MM.1S (cell line): ENCODE results near the gene CCDC6.

Experiments
- DNase-seq: peaks from one replicate; pipeline ENCODE4 v3.0.0-alpha.2; 2015
- H2AFZ ChIP-seq: fragments of 300-600 bp; sonication (generic); 2 replicates; pipeline ENCODE4 v1.6.0; 2016; ENCODE audit warnings: antibody characterized with exemption, low read length
- H3F3A ChIP-seq: fragments of 300-600 bp; sonication (generic); 2 replicates; pipeline ENCODE4 v1.6.1; 2016; ENCODE audit warnings: mild to moderate bottlenecking, antibody characterized with exemption, low read length, moderate library complexity, mixed read lengths; ENCODE audit not compliant: insufficient read depth
- H3K27ac ChIP-seq: fragments of 300-600 bp; sonication (generic); 2 replicates; pipeline ENCODE4 v1.5.1; 2016; ENCODE audit warnings: mild to moderate bottlenecking, low read length
- H3K27me3 ChIP-seq: fragments of 300-600 bp; sonication (generic); replicated peaks from 2 replicates; pipeline ENCODE4 v1.6.0; 2016; ENCODE audit warnings: low read length; ENCODE audit not compliant: insufficient read depth
- H3K36me3 ChIP-seq: fragments of 300-600 bp; sonication (generic); replicated peaks from 2 replicates; pipeline ENCODE4 v1.6.1; 2016; ENCODE audit warnings: mild to moderate bottlenecking, low read length, mixed read lengths; ENCODE audit not compliant: insufficient read depth
- H3K4me1 ChIP-seq: fragments of 300-600 bp; sonication (generic); 2 replicates; pipeline ENCODE4 v1.6.1; 2016; ENCODE audit warnings: low read length, mixed read lengths
- H3K4me2 ChIP-seq: fragments of 300-600 bp; sonication (generic); 2 replicates; pipeline ENCODE4 v1.6.0; 2016; ENCODE audit warnings: low read depth, low read length
- H3K4me3 ChIP-seq: fragments of 300-600 bp; sonication (generic); 2 replicates; pipeline ENCODE4 v1.5.1; 2016; ENCODE audit warnings: low read length, mixed read lengths
- H3K79me2 ChIP-seq: fragments of 300-600 bp; sonication (generic); 2 replicates; pipeline ENCODE4 v1.6.1; 2016; ENCODE audit warnings: mixed run types, low read length, mixed read lengths
- H3K9ac ChIP-seq: fragments of 300-600 bp; sonication (generic); 2 replicates; pipeline ENCODE4 v1.6.1; 2016; ENCODE audit warnings: low read length, mixed read lengths
- H3K9me2 ChIP-seq: fragments of 300-600 bp; sonication (generic); replicated peaks from 2 replicates; pipeline ENCODE4 v1.6.1; 2016; ENCODE audit warnings: mild to moderate bottlenecking, low read length, mixed read lengths; ENCODE audit not compliant: insufficient read depth
- H3K9me3 ChIP-seq: fragments of 300-600 bp; sonication (generic); replicated peaks from 2 replicates; pipeline ENCODE4 v1.6.1; 2016; ENCODE audit warnings: mild to moderate bottlenecking, low read length, mixed read lengths; ENCODE audit not compliant: insufficient read depth
- H4K20me1 ChIP-seq: fragments of 300-600 bp; sonication (generic); 2 replicates; pipeline ENCODE4 v1.6.1; 2016; ENCODE audit warnings: mild to moderate bottlenecking, low read length, moderate library complexity, mixed read lengths; ENCODE audit not compliant: insufficient read depth
- EZH2 ChIP-seq: fragments of 300-600 bp; sonication (generic); optimal IDR thresholded peaks from 2 replicates; pipeline ENCODE3; 2017; ENCODE audit warnings: low read depth, mild to moderate bottlenecking, antibody characterized with exemption, low read length, mixed read lengths
- EZH2phosphoT487 ChIP-seq: fragments of 300-600 bp; sonication (generic); IDR thresholded peaks from 2 replicates; pipeline ENCODE4 v1.6.1; 2018; ENCODE audit warnings: antibody characterized with exemption, low read length
- TF ChIP-seq, protein P1 (sequence below): fragments of 300-600 bp; sonication (generic); IDR thresholded peaks from 2 replicates; pipeline ENCODE4 v1.5.1; 2016; ENCODE audit warnings: antibody characterized with exemption, low read length, mixed read lengths

CCDC6 gene

DNA sequence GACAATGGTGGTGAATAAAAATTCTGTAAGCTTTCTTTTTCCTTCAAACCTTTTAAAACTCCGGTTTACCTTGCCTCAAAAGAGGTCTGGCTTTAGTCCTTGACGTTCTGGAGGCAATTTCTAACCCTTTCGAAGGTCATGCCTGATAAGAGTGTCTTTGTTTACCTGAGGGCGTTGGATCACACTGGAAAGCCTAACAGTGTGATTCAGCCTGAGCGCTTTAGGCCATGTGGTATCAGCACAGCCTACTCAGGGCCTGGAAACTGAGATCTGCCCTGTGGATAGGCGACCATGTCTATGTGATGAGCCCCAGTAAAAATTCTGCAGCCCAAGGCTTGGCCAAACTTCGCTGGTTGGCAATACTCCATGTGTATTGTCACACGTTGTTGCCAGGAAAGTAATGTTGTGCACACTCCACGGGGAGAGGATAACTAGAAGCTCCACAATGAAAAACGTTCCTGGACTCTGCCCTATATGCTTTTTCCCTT, 10.7 kb downstream of the CCDC6 start:
- Histone ChIP-seq H3K9ac (no peak overlapping the region), H4K20me1 (no peaks in the 10 kb centered on the region), H3F3A (no peaks in the 10 kb centered on the region), H3K4me2 (no peak overlapping the region), H3K4me1 (no peaks in the 10 kb centered on the region), H3K4me3 (no peak overlapping the region), H3K36me3 (no peaks in the 10 kb centered on the region), H3K9me2 (no peaks in the 10 kb centered on the region), H2AFZ (no peak overlapping the region), H3K9me3 (no peaks in the 10 kb centered on the region), H3K27ac (no peak overlapping the region), H3K79me2 (peaks cover 94% of the 10 kb centered on the region), H3K27me3 (no peaks in the 10 kb centered on the region)
- DNase-seq = no peak
- TF ChIP-seq, protein P1, sequence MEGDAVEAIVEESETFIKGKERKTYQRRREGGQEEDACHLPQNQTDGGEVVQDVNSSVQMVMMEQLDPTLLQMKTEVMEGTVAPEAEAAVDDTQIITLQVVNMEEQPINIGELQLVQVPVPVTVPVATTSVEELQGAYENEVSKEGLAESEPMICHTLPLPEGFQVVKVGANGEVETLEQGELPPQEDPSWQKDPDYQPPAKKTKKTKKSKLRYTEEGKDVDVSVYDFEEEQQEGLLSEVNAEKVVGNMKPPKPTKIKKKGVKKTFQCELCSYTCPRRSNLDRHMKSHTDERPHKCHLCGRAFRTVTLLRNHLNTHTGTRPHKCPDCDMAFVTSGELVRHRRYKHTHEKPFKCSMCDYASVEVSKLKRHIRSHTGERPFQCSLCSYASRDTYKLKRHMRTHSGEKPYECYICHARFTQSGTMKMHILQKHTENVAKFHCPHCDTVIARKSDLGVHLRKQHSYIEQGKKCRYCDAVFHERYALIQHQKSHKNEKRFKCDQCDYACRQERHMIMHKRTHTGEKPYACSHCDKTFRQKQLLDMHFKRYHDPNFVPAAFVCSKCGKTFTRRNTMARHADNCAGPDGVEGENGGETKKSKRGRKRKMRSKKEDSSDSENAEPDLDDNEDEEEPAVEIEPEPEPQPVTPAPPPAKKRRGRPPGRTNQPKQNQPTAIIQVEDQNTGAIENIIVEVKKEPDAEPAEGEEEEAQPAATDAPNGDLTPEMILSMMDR = no peak
- no peak for TF ChIP-seq EZH2phosphoT487
- TF ChIP-seq EZH2 = no peak

DNA sequence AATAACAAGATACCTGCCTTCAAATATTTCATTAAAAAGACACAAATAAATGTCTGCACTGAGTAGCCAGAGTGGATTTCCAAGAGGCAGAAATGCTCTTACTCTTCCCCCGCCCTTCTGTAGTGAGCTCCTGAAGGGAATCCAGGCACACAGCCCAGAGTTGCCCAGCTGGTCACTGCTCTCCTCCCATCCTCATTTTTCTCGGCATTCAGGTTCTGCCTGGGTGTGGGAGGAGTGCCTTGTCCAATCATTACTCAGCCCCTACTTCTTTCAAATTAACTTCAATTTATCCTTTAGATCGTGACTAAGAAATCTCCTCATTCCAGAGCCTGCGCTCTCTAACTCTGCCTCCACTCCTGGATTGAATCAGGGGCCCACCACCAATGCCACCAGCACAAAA, 12.2 kb downstream of the CCDC6 start:
- Histone ChIP-seq H3F3A (no peaks in the 10 kb centered on the region), H3K4me1 (no peaks in the 10 kb centered on the region), H3K9ac (no peak overlapping the region), H3K27ac (no peak overlapping the region), H4K20me1 (no peaks in the 10 kb centered on the region), H2AFZ (no peak overlapping the region), H3K9me3 (no peaks in the 10 kb centered on the region), H3K27me3 (no peaks in the 10 kb centered on the region), H3K36me3 (no peaks in the 10 kb centered on the region), H3K4me2 (no peak overlapping the region), H3K79me2 (peaks cover 91% of the 10 kb centered on the region), H3K9me2 (no peaks in the 10 kb centered on the region), H3K4me3 (no peak overlapping the region)
- no peak for DNase-seq
- TF ChIP-seq, protein P1 = no peak
- TF ChIP-seq EZH2phosphoT487 = no peak
- TF ChIP-seq EZH2 = no peak

DNA sequence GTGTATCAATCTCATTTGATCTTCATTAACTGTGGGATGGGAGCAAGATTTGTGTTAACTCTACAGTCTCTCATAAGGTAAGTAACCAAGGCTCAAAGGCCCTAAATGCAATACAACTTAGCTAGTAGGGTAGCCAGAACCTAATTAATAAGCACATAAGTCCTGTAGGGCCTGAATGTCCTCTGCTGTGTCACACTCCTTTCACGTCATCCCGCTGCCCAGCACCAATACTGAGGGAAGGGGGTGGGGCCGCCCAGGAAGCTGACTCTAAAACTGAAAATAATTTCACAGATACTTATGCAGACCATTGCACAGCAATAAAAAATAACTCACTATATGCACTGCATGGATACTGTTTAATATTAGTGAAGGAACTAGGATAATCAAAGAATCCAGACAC, 13.7 kb downstream of the CCDC6 start:
- no peaks in the 10 kb centered on the region for H3K9me2 ChIP-seq
- H3K79me2 ChIP-seq = peaks cover 90% of the 10 kb centered on the region
- no peaks in the 10 kb centered on the region for H3K4me1 ChIP-seq
- H3K4me3 ChIP-seq = no peak overlapping the region
- no peaks in the 10 kb centered on the region for H3K36me3 ChIP-seq
- no peaks in the 10 kb centered on the region for H3F3A ChIP-seq
- no peak overlapping the region for H3K27ac ChIP-seq
- no peak overlapping the region for H3K9ac ChIP-seq
- DNase-seq = no peak
- no peak overlapping the region for H2AFZ ChIP-seq
- no peaks in the 10 kb centered on the region for H3K9me3 ChIP-seq
- H3K4me2 ChIP-seq = no peak overlapping the region
- H4K20me1 ChIP-seq = no peaks in the 10 kb centered on the region
- no peaks in the 10 kb centered on the region for H3K27me3 ChIP-seq
- TF ChIP-seq EZH2phosphoT487 (no peak), EZH2 (no peak)
- TF ChIP-seq, protein P1 = no peak
